ENCODE results near the gene ARHGEF17. TPM values are rescaled to one million over a fixed set of nuclear protein-coding genes. Genes with fewer than 3 reads are reported as not detected.

The ARHGEF17 gene
- total RNA-seq, 2 donors from 2014 or later, result 31.0 to 39.0 TPM

- Mint-ChIP-seq H3K4me1 (peaks cover 10% of the 10 kb centered on the region), H3K9me3 (no peaks in the 10 kb centered on the region), H3K27me3 (ENCODE audit: insufficient read depth) (peaks cover 7% of the 10 kb centered on the region), H3K27ac (no peak overlapping the region), H3K4me3 (no peak overlapping the region), H3K36me3 (ENCODE audit: low read depth) (no peaks in the 10 kb centered on the region)
- Histone ChIP-seq H3K36me3 (ENCODE audit: control insufficient read depth, insufficient read depth, low read length) (no peaks in the 10 kb centered on the region), H3K4me3 (ENCODE audit: low read length) (no peak overlapping the region), H3K27ac (ENCODE audit: low read depth, low read length) (no peak overlapping the region), H3K9me3 (ENCODE audit: control insufficient read depth, low read length) (no peaks in the 10 kb centered on the region), H3K4me1 (ENCODE audit: control insufficient read depth, insufficient read depth, low read length) (peaks cover 4% of the 10 kb centered on the region), H3K27me3 (ENCODE audit: control insufficient read depth, insufficient read depth, low read length, poor library complexity, severe bottlenecking) (no peaks in the 10 kb centered on the region), H3K9ac (ENCODE audit: extremely low read depth, low read length, poor library complexity, severe bottlenecking) (no peak overlapping the region)
- DNase-seq, result no peak
- TF ChIP-seq, protein P1, sequence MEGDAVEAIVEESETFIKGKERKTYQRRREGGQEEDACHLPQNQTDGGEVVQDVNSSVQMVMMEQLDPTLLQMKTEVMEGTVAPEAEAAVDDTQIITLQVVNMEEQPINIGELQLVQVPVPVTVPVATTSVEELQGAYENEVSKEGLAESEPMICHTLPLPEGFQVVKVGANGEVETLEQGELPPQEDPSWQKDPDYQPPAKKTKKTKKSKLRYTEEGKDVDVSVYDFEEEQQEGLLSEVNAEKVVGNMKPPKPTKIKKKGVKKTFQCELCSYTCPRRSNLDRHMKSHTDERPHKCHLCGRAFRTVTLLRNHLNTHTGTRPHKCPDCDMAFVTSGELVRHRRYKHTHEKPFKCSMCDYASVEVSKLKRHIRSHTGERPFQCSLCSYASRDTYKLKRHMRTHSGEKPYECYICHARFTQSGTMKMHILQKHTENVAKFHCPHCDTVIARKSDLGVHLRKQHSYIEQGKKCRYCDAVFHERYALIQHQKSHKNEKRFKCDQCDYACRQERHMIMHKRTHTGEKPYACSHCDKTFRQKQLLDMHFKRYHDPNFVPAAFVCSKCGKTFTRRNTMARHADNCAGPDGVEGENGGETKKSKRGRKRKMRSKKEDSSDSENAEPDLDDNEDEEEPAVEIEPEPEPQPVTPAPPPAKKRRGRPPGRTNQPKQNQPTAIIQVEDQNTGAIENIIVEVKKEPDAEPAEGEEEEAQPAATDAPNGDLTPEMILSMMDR (conservative IDR thresholded peaks at IDR 0.05), result no peak
- WGBS, 2 experiments (ENCODE audit: insufficient coverage in 1 of 2, insufficient read length in 1 of 2), result 89 to 93% methylated on average over 6 to 10 of the region's 10 CpGs
Measured at GRCh38 chr11:73379189-73379880, 71.3 kb downstream of the ARHGEF17 start.

- Histone ChIP-seq H3K9me3 (ENCODE audit: control insufficient read depth, low read length) (no peaks in the 10 kb centered on the region), H3K4me1 (ENCODE audit: control insufficient read depth, insufficient read depth, low read length) (peaks cover 4% of the 10 kb centered on the region), H3K9ac (ENCODE audit: extremely low read depth, low read length, poor library complexity, severe bottlenecking) (no peak overlapping the region), H3K4me3 (ENCODE audit: low read length) (no peak overlapping the region), H3K27me3 (ENCODE audit: control insufficient read depth, insufficient read depth, low read length, poor library complexity, severe bottlenecking) (no peaks in the 10 kb centered on the region), H3K36me3 (ENCODE audit: control insufficient read depth, insufficient read depth, low read length) (no peaks in the 10 kb centered on the region), H3K27ac (ENCODE audit: low read depth, low read length) (no peak overlapping the region)
- no peaks in the 10 kb centered on the region for H3K9me3 Mint-ChIP-seq
- no peak overlapping the region for H3K27ac Mint-ChIP-seq
- WGBS, 2 experiments (ENCODE audit: insufficient coverage in 1 of 2, insufficient read length in 1 of 2), result 81 to 92% methylated on average over 6 to 7 of the region's 7 CpGs
- no peak overlapping the region for H3K4me3 Mint-ChIP-seq
- no peak for DNase-seq
- no peaks in the 10 kb centered on the region for H3K36me3 Mint-ChIP-seq (ENCODE audit: low read depth)
- peaks cover 12% of the 10 kb centered on the region for H3K4me1 Mint-ChIP-seq
- TF ChIP-seq, protein P1 (conservative IDR thresholded peaks at IDR 0.05), result no peak
- peaks cover 7% of the 10 kb centered on the region for H3K27me3 Mint-ChIP-seq (ENCODE audit: insufficient read depth)
Measured at GRCh38 chr11:73380331-73380730, 72.3 kb downstream of the ARHGEF17 start.

GRCh38 chr11:73380897-73381410 lies 72.9 kb downstream of the ARHGEF17 start:
- Histone ChIP-seq H3K4me3 (ENCODE audit: low read length) (no peak overlapping the region), H3K27me3 (ENCODE audit: control insufficient read depth, insufficient read depth, low read length, poor library complexity, severe bottlenecking) (no peaks in the 10 kb centered on the region), H3K4me1 (ENCODE audit: control insufficient read depth, insufficient read depth, low read length) (no peaks in the 10 kb centered on the region), H3K9ac (ENCODE audit: extremely low read depth, low read length, poor library complexity, severe bottlenecking) (no peak overlapping the region), H3K36me3 (ENCODE audit: control insufficient read depth, insufficient read depth, low read length) (no peaks in the 10 kb centered on the region), H3K27ac (ENCODE audit: low read depth, low read length) (no peak overlapping the region), H3K9me3 (ENCODE audit: control insufficient read depth, low read length) (no peaks in the 10 kb centered on the region)
- Mint-ChIP-seq H3K36me3 (ENCODE audit: low read depth) (no peaks in the 10 kb centered on the region), H3K9me3 (no peaks in the 10 kb centered on the region), H3K4me1 (peaks cover 9% of the 10 kb centered on the region), H3K27ac (no peak overlapping the region), H3K27me3 (ENCODE audit: insufficient read depth) (peaks cover 7% of the 10 kb centered on the region), H3K4me3 (no peak overlapping the region)
- WGBS, 2 experiments (ENCODE audit: insufficient coverage in 1 of 2, insufficient read length in 1 of 2), result 84 to 91% methylated on average over 3 to 4 of the region's 4 CpGs
- no peak for DNase-seq
- TF ChIP-seq, protein P1 (conservative IDR thresholded peaks at IDR 0.05), result no peak
